ENCODE measurements around the gene NEURL2.

NEURL2 gene, protein sequence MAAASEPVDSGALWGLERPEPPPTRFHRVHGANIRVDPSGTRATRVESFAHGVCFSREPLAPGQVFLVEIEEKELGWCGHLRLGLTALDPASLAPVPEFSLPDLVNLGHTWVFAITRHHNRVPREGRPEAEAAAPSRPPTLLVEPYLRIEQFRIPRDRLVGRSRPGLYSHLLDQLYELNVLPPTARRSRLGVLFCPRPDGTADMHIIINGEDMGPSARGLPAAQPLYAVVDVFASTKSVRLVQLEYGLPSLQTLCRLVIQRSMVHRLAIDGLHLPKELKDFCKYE

DNA sequence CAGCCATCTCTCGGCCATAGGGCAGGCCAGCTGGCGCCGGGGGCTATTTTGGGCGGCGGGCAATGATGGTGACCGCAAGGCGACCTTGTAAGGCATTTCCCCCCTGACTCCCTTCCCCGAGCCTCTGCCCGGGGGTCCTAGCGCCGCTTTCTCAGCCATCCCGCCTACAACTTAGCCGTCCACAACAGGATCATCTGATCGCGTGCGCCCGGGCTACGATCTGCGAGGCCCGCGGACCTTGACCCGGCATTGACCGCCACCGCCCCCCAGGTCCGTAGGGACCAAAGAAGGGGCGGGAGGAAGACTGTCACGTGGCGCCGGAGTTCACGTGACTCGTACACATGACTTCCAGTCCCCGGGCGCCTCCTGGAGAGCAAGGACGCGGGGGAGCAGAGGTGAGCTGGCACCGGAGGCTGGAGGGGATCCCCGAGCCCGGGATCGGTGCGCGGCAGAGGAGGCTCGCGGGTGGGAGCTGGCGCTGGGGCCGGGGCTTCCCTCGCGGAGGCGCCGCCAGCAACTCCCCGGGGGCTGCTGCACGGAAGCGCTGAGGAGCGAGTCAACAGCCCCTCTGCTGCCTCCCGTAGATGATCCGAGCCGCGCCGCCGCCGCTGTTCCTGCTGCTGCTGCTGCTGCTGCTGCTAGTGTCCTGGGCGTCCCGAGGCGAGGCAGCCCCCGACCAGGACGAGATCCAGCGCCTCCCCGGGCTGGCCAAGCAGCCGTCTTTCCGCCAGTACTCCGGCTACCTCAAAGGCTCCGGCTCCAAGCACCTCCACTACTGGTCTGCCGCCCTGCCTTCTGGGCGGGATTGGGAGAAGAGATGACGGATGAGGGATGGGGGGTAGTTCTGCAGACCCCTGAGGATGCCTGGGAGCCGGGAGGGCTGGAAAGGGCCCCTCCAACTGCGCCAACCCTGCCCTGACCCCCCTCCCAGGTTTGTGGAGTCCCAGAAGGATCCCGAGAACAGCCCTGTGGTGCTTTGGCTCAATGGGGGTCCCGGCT, at the start of gene NEURL2, which contains the start of gene CTSA:
Gene NEURL2, minus strand, starts transcription at position 224 of the 999 bp plus-strand sequence. Its CDS starts 217 bp downstream, at position 7.
Gene CTSA, plus strand, starts transcription at position 351 of the 999 bp plus-strand sequence. Its CDS starts 234 bp downstream, at position 585.
- Histone ChIP-seq H2AFZ (ENCODE audit: low read length) (peak within 1 kb of the TSS; percentile 98), H4K20me1 (ENCODE audit: insufficient read depth, low read length) (no peaks in the 10 kb centered on the region), H3F3A (ENCODE audit: insufficient read depth, low read length) (peaks cover 21% of the 10 kb centered on the region), H3K9ac (ENCODE audit: low read length) (peak within 1 kb of the TSS; percentile 72), H3K4me3 (ENCODE audit: low read length) (peak within 1 kb of the TSS; percentile 80), H3K27me3 (replicated peaks; ENCODE audit: insufficient read depth, low read length) (no peaks in the 10 kb centered on the region), H3K9me2 (replicated peaks; ENCODE audit: insufficient read depth, low read length) (no peaks in the 10 kb centered on the region), H3K27ac (ENCODE audit: low read length) (no peak within 1 kb of the TSS), H3K4me1 (ENCODE audit: low read length) (peaks cover 14% of the 10 kb centered on the region), H3K9me3 (replicated peaks; ENCODE audit: insufficient read depth, low read length) (no peaks in the 10 kb centered on the region), H3K79me2 (ENCODE audit: low read length) (peaks cover 18% of the 10 kb centered on the region), H3K4me2 (ENCODE audit: low read depth, low read length) (peak within 1 kb of the TSS; percentile 98), H3K36me3 (replicated peaks; ENCODE audit: insufficient read depth, low read length) (no peaks in the 10 kb centered on the region)
- peak; percentile 89 for DNase-seq
- TF ChIP-seq, protein P1, sequence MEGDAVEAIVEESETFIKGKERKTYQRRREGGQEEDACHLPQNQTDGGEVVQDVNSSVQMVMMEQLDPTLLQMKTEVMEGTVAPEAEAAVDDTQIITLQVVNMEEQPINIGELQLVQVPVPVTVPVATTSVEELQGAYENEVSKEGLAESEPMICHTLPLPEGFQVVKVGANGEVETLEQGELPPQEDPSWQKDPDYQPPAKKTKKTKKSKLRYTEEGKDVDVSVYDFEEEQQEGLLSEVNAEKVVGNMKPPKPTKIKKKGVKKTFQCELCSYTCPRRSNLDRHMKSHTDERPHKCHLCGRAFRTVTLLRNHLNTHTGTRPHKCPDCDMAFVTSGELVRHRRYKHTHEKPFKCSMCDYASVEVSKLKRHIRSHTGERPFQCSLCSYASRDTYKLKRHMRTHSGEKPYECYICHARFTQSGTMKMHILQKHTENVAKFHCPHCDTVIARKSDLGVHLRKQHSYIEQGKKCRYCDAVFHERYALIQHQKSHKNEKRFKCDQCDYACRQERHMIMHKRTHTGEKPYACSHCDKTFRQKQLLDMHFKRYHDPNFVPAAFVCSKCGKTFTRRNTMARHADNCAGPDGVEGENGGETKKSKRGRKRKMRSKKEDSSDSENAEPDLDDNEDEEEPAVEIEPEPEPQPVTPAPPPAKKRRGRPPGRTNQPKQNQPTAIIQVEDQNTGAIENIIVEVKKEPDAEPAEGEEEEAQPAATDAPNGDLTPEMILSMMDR (IDR thresholded peaks at IDR 0.05; ENCODE audit: low read length), result no peak
- no peak for TF ChIP-seq EZH2phosphoT487 (IDR thresholded peaks at IDR 0.05; ENCODE audit: low read length)
- no peak for TF ChIP-seq EZH2 (optimal IDR thresholded peaks at IDR 0.05; ENCODE audit: low read depth, low read length)

GRCh38 chr20:45940469-45940868, 49.5 kb upstream of the NEURL2 start:
- Histone ChIP-seq H3K79me2 (ENCODE audit: low read length) (peaks cover 21% of the 10 kb centered on the region), H3K4me3 (ENCODE audit: low read length) (no peak overlapping the region), H3K4me1 (ENCODE audit: low read length) (no peaks in the 10 kb centered on the region), H3K9me2 (replicated peaks; ENCODE audit: insufficient read depth, low read length) (no peaks in the 10 kb centered on the region), H4K20me1 (ENCODE audit: insufficient read depth, low read length) (no peaks in the 10 kb centered on the region), H3F3A (ENCODE audit: insufficient read depth, low read length) (no peaks in the 10 kb centered on the region), H3K9ac (ENCODE audit: low read length) (no peak overlapping the region), H3K36me3 (replicated peaks; ENCODE audit: insufficient read depth, low read length) (peaks cover 2% of the 10 kb centered on the region; the same call in 1 of the 2 replicates), H3K9me3 (replicated peaks; ENCODE audit: insufficient read depth, low read length) (no peaks in the 10 kb centered on the region), H3K4me2 (ENCODE audit: low read depth, low read length) (no peak overlapping the region), H2AFZ (ENCODE audit: low read length) (no peak overlapping the region), H3K27ac (ENCODE audit: low read length) (no peak overlapping the region), H3K27me3 (replicated peaks; ENCODE audit: insufficient read depth, low read length) (no peaks in the 10 kb centered on the region)
- TF ChIP-seq EZH2phosphoT487 (IDR thresholded peaks at IDR 0.05; ENCODE audit: low read length) (no peak), EZH2 (optimal IDR thresholded peaks at IDR 0.05; ENCODE audit: low read depth, low read length) (no peak)
- TF ChIP-seq, protein P1 (IDR thresholded peaks at IDR 0.05; ENCODE audit: low read length), result no peak
- no peak for DNase-seq

DNA sequence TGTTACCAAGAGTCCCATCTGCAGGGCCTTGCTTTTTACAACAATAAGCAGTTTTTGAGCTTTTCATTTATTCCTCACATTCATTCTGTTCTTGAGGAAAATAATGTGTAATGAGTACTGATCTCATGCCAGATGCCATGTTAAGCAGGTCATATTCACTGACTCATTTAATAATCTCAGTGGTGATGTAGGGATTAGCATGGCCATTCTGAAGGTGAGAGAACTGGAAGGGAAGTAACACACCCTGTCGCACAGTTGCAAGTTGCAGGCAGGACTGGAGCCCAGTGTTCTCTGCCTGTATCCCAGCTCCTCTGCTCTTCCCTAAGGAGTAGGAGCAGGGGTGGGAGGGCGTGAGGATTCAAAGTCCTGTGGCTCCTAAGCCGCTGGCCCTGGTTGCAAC, 49.0 kb upstream of the NEURL2 start:
- Histone ChIP-seq H2AFZ (ENCODE audit: low read length) (no peak overlapping the region), H3K27ac (ENCODE audit: low read length) (no peak overlapping the region), H3K9me3 (replicated peaks; ENCODE audit: insufficient read depth, low read length) (no peaks in the 10 kb centered on the region), H3K9ac (ENCODE audit: low read length) (no peak overlapping the region), H3K79me2 (ENCODE audit: low read length) (peaks cover 24% of the 10 kb centered on the region), H3K36me3 (replicated peaks; ENCODE audit: insufficient read depth, low read length) (peaks cover 2% of the 10 kb centered on the region; the same call in 1 of the 2 replicates), H3K9me2 (replicated peaks; ENCODE audit: insufficient read depth, low read length) (no peaks in the 10 kb centered on the region), H4K20me1 (ENCODE audit: insufficient read depth, low read length) (no peaks in the 10 kb centered on the region), H3K4me1 (ENCODE audit: low read length) (no peaks in the 10 kb centered on the region), H3K4me2 (ENCODE audit: low read depth, low read length) (no peak overlapping the region), H3K27me3 (replicated peaks; ENCODE audit: insufficient read depth, low read length) (no peaks in the 10 kb centered on the region), H3F3A (ENCODE audit: insufficient read depth, low read length) (no peaks in the 10 kb centered on the region), H3K4me3 (ENCODE audit: low read length) (no peak overlapping the region)
- no peak for DNase-seq
- TF ChIP-seq, protein P1 (IDR thresholded peaks at IDR 0.05; ENCODE audit: low read length), result no peak
- TF ChIP-seq EZH2 (optimal IDR thresholded peaks at IDR 0.05; ENCODE audit: low read depth, low read length) (no peak), EZH2phosphoT487 (IDR thresholded peaks at IDR 0.05; ENCODE audit: low read length) (no peak)
